Stomach (tissue), 4 donors: Measurements from ENCODE around the gene KIF3C.

Source experiments
- CTCF ChIP-seq, 7 experiments: fragments of 450-650 bp in 4 of 7; fragments of 200-600 bp in 3 of 7; sonication (generic) in 3 of 7; IDR thresholded peaks; one replicate each; pipeline ENCODE4 v1.5.1; 2016 to 2019; ENCODE audit warnings: antibody characterized with exemption in 7 of 7, control low read depth in 2 of 7, mild to moderate bottlenecking in 1 of 7
- EP300 ChIP-seq: sonication (generic); formaldehyde crosslinking; IDR thresholded peaks from one replicate; pipeline ENCODE4 v1.6.1; 2017; ENCODE audit warnings: antibody characterized with exemption
- POLR2A ChIP-seq, 4 donors: fragments of 450-650 bp; IDR thresholded peaks; one replicate each; pipeline ENCODE4 v1.6.1; 2016; ENCODE audit warnings: antibody characterized with exemption in 4 of 4, control low read depth in 2 of 4, mild to moderate bottlenecking in 1 of 4, moderate library complexity in 1 of 4
- POLR2AphosphoS5 ChIP-seq, 3 donors: sonication (generic); formaldehyde crosslinking; IDR thresholded peaks; one replicate each; pipeline ENCODE4 v1.6.1; 2016; ENCODE audit warnings: antibody characterized with exemption in 3 of 3

DNA sequence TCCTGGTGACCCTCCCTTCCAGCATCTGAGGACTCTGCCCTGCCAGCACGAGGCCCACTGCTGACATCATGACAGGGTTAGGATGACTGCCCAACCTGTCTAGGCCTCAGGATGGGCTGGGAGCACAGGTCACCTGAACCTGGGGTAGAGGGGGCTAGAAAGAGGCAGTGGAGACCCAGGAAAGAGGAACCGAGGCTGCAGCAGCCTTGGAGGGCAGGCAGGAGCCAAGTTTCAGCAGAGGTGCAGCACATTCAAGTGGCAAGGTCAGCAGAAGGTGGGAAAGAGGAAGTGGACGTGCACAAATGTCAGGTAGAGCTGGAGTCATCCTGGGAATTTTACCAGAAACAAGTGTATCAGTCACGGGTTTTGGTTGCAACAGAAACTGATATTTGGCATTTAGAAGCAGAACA, 37.9 kb upstream of the KIF3C start:
- TF ChIP-seq CTCF (IDR thresholded peaks at IDR 0.05) (no peak), POLR2A (IDR thresholded peaks at IDR 0.05) (no peak), POLR2AphosphoS5 (IDR thresholded peaks at IDR 0.05) (no peak), EP300 (no peak)
